Glutamatergic neuron (in vitro differentiated cells): ENCODE measurements around the gene TEX29. TPM values are rescaled to one million over a fixed set of nuclear protein-coding genes. Genes with fewer than 3 reads are reported as not detected.

Experiments used
- DNase-seq: peaks from one replicate; pipeline ENCODE4 v3.0.0; 2022
- H3K27ac Mint-ChIP-seq: one replicate; pipeline ENCODE4 v1.8.0; 2020; ENCODE audit warnings: mild to moderate bottlenecking, mixed read lengths, inconsistent platforms; ENCODE audit not compliant: unreplicated experiment
- H3K27me3 Mint-ChIP-seq: one replicate; pipeline ENCODE4 v1.8.0; 2020; ENCODE audit warnings: mild to moderate bottlenecking, moderate library complexity, mixed read lengths, inconsistent platforms; ENCODE audit not compliant: unreplicated experiment
- H3K36me3 Mint-ChIP-seq: one replicate; pipeline ENCODE4 v1.8.0; 2020; ENCODE audit warnings: mild to moderate bottlenecking, mixed read lengths, inconsistent platforms; ENCODE audit not compliant: unreplicated experiment
- H3K4me1 Mint-ChIP-seq: one replicate; pipeline ENCODE4 v1.8.0; 2020; ENCODE audit warnings: mild to moderate bottlenecking, low read depth, mixed read lengths, inconsistent platforms; ENCODE audit not compliant: unreplicated experiment
- H3K4me3 Mint-ChIP-seq: one replicate; pipeline ENCODE4 v1.8.0; 2020; ENCODE audit warnings: mild to moderate bottlenecking, mixed read lengths, inconsistent platforms; ENCODE audit not compliant: unreplicated experiment
- H3K9me3 Mint-ChIP-seq: one replicate; pipeline ENCODE4 v1.8.0; 2020; ENCODE audit warnings: mild to moderate bottlenecking, moderate library complexity, mixed read lengths, inconsistent platforms; ENCODE audit not compliant: unreplicated experiment
- CTCF ChIP-seq: fragments of 200-600 bp; sonication (generic); IDR thresholded peaks from one replicate; pipeline ENCODE4 v1.5.0; 2021; ENCODE audit not compliant: partially characterized antibody, unreplicated experiment
- total RNA-seq: library from RNA; stranded (reverse); fragmentation: NEBNext Ultra II Directional; extraction: Animal tissue kit (Norgen Biotek cat#: 25700); gene quantifications from one replicate; pipeline ENCODE4 v1.2.1, GENCODE V29; 2021; ENCODE audit not compliant: unreplicated experiment

The TEX29 gene
- total RNA-seq, 1 donor from 2014 or later = 0.64 TPM

- peaks cover 13% of the 10 kb centered on the region for H3K36me3 Mint-ChIP-seq
- TF ChIP-seq CTCF = no peak
Observed at GRCh38 chr13:111288276-111288675, 32.2 kb upstream of the TEX29 start.

GRCh38 chr13:111289251-111289650 lies 31.2 kb upstream of the TEX29 start:
- Mint-ChIP-seq H3K4me1 (peaks cover 2% of the 10 kb centered on the region), H3K4me3 (no peak overlapping the region), H3K27me3 (peaks cover 7% of the 10 kb centered on the region), H3K36me3 (peaks cover 12% of the 10 kb centered on the region), H3K9me3 (no peaks in the 10 kb centered on the region), H3K27ac (no peak overlapping the region)
- TF ChIP-seq CTCF = no peak
- DNase-seq = no peak

More at GRCh38 chr13:111288276-111288675, 32.2 kb upstream of the TEX29 start:
- Mint-ChIP-seq H3K4me1 (peaks cover 2% of the 10 kb centered on the region), H3K4me3 (no peak overlapping the region), H3K27ac (no peak overlapping the region), H3K27me3 (peaks cover 9% of the 10 kb centered on the region), H3K9me3 (no peaks in the 10 kb centered on the region)
- no peak for DNase-seq

GRCh38 chr13:111291908-111292307 lies 28.5 kb upstream of the TEX29 start:
- peaks cover 9% of the 10 kb centered on the region for H3K36me3 Mint-ChIP-seq
- H3K27me3 Mint-ChIP-seq = peaks cover 4% of the 10 kb centered on the region
- H3K4me3 Mint-ChIP-seq = no peak overlapping the region
- DNase-seq = no peak
- no peak overlapping the region for H3K27ac Mint-ChIP-seq
- H3K4me1 Mint-ChIP-seq = no peaks in the 10 kb centered on the region
- no peaks in the 10 kb centered on the region for H3K9me3 Mint-ChIP-seq
- no peak for TF ChIP-seq CTCF

- peaks cover 4% of the 10 kb centered on the region for H3K27me3 Mint-ChIP-seq
- no peak overlapping the region for H3K4me3 Mint-ChIP-seq
- no peak for DNase-seq
- H3K27ac Mint-ChIP-seq = no peak overlapping the region
- peaks cover 9% of the 10 kb centered on the region for H3K36me3 Mint-ChIP-seq
- no peaks in the 10 kb centered on the region for H3K9me3 Mint-ChIP-seq
- peaks cover 4% of the 10 kb centered on the region for H3K4me1 Mint-ChIP-seq
- TF ChIP-seq CTCF = no peak
Observed at GRCh38 chr13:111292710-111293485, 27.5 kb upstream of the TEX29 start.

- peaks cover 4% of the 10 kb centered on the region for H3K27me3 Mint-ChIP-seq
- no peak overlapping the region for H3K4me3 Mint-ChIP-seq
- peaks cover 4% of the 10 kb centered on the region for H3K4me1 Mint-ChIP-seq
- DNase-seq = no peak
- H3K36me3 Mint-ChIP-seq = peaks cover 9% of the 10 kb centered on the region
- no peak overlapping the region for H3K27ac Mint-ChIP-seq
- no peak for TF ChIP-seq CTCF
- peaks cover 2% of the 10 kb centered on the region for H3K9me3 Mint-ChIP-seq
Observed at GRCh38 chr13:111295886-111296285, 24.6 kb upstream of the TEX29 start.
